HG02763 (cell line): Measurements from ENCODE around the gene PLEKHG5.

ENCODE experiments used
- ATAC-seq: cut with Tn5 transposase; IDR thresholded peaks from one replicate; pipeline ENCODE4 v1.9.1; 2021; ENCODE audit warnings: mild to moderate bottlenecking, moderate library complexity; ENCODE audit not compliant: unreplicated experiment

PLEKHG5 gene

DNA sequence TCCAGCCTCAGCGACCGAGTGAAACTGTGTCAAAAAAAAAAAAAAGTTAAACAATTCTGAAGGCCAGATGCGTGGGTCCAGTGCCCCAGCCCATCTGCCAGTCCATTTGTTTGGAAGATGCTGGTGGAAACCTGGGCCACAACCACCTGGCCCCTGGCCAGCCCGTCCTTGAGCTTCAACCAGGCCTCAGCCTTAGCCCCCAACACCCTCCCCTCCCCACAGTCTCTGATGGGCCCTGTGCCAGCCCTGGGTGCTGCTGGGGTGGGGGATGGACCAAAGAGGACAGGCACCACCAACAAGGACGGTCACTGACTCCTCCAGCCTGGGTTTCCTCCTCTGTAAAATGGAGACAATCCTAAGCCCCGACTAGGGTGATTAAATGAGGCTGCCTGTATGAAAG is 19.6 kb upstream of the PLEKHG5 start:
- no peak for ATAC-seq

DNA sequence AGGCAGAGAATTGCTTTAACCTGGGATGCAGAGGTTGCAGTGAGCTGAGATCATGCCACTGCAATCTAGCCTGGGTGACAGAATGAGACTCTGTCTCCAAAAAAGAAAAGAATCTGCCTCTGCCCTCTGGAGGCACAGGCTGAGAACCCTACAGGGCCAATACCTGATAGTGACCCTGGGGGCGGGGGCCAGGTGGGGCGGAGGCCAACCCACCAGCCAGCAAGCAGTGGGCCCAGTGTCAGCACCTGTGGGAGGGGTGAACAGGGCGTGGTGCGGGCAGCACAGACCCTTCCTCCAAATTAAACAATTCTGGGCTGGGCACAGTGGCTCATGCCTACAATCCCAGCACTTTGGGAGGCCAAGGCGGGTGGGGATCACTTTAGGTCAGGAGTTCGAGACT is 19.0 kb upstream of the PLEKHG5 start:
- no peak for ATAC-seq

DNA sequence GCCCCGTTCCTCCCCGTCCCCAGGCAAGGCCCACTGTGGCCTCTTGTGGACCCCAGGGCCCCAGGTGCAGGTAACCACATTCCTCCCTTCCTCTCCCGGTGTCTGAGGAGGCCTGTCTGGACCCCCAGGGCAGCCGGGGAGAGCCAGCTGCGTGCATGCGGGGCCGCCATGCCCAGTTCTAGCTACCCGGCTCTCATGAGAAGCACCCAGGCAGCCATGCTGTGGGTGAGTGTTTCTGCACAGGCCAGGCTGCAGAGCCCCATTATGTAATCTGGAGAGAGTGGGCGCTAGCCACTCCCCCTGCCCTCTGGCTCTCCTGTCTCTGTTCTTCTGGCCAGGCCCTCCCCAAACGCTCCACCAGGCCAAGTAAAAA is 18.4 kb upstream of the PLEKHG5 start:
- no peak for ATAC-seq

DNA sequence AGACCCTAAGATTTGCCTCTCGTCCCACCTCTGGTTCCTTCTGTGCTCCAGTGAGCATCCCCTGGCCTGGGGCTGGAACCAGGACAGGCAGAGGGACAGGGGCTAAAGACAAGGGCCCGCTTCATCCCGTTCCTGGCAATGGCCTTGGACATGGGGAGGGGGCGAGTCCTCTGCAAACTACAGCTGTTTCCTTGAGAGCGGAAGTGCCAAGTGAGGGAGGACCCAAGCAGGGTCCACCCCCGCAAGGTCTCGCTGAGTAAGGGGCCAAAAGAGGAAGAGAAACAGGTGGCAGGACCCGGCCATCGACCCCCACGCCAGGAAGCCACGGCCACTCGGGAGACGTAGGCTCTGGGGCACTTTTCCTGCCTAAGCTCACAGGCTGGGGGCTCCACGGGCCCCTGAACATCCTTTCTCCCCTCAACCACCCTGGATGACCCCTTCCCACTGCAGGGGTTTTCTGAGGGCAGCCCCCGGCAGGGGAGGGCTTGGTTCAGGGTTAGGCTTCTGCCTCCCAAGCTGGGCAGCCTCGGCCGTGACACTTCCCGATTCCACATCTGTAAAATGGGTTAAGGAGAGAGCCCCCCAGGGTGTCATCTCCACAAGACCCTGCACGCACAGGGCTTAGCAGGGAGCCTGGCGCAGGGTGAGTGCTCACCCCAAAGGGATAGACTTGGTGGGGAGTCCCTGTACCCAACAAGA is 17.9 kb upstream of the PLEKHG5 start:
- no peak for ATAC-seq

DNA sequence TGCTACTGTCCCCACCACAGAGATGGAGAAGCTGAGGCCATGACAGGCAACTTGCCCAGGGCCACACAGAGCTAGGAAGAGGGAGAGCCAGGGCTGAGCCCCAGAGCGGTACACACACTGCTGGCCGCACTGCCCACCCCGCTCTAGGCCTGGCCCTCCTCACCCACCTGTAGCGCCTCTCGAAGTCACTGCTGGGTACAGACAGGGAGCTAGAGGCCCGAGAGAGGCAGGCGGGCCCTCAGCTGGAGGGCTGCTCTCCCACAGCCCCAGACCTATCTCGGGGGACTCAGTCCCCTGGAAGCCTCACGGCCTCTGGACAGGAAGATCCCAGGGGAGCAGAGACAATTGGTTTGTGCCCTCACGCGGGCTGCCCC is 17.3 kb upstream of the PLEKHG5 start:
- no peak for ATAC-seq

DNA sequence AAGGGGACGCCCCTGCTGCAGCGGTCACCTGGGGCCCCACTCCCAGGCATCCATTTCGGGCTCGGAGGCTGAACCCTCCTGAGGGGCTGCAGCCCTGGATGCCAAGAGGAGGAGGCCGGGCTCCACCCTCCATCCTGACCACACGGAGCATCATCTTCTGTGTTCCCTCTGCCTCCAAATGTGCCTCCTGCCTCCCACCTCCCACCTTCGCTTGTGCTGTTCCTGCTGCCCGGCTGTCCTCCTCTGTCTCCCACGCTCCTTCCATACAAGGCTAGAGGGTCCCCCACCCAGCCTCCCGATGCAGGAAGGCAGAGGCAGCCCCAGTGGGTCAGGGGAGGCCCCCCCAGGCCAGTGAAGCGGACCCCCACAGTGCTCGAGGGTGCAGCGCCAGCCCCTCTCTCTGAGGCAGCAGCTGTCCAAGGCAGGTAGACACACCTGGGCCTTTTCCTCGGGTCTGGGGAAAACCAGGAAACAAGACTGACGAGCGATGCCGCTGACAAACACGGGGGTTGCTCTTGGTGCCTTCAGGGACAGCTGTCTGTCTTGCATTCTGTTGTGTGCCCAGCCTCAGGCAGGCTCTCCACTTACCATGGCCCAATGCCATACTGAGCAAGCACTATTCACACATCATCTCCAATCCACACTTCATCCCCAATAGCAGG is 16.8 kb upstream of the PLEKHG5 start:
- no peak for ATAC-seq

DNA sequence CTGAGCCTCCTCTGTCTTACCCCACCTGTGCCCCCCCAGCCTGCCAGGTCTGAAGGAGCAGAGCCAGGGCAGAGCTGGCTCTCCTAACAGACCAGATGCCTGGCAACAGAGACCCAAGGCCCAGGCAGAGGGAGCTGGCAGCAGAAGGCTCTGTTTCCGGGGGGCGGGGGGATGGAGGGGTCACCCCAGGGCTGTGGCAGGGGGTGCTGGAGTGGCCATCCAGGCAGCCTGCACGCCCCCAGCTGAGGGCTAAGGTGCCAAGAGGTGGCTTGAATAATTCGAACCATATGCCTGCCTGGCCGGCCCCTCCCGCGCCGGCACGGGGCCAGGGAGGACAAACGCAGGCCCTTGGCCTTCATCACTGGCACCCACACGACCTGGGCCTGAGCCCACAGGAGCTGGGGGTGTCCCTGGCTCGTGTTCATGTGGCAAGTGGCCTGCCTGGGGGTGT is 16.0 kb upstream of the PLEKHG5 start:
- no peak for ATAC-seq

DNA sequence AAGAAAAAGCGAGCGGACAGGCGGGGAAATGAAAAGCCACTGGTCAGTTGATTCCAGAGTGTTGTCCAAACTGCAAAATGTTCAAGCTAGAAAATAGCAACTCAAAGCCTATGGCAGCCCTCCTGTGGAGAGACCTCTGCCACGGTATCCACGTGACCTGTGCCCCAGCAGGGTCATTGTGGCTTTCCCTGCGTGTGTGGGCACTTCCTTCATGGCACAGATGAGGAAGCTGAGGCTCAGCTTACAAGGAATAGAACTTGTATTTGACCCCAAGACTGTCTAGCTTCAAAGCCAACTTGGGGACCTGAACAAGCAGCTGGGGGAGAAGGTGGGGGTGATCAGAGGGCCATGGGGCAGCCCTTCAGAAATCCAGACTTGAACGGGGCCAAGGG is 15.6 kb upstream of the PLEKHG5 start:
- ATAC-seq: no peak

GRCh38 chr1:6506210-6507036 is 15.0 kb upstream of the PLEKHG5 start:
- no peak for ATAC-seq

- no peak for ATAC-seq
These were observed 14.1 kb upstream of the PLEKHG5 start for GRCh38 chr1:6505367-6506209.

GRCh38 chr1:6504887-6505286 is 13.4 kb upstream of the PLEKHG5 start:
- ATAC-seq: no peak

DNA sequence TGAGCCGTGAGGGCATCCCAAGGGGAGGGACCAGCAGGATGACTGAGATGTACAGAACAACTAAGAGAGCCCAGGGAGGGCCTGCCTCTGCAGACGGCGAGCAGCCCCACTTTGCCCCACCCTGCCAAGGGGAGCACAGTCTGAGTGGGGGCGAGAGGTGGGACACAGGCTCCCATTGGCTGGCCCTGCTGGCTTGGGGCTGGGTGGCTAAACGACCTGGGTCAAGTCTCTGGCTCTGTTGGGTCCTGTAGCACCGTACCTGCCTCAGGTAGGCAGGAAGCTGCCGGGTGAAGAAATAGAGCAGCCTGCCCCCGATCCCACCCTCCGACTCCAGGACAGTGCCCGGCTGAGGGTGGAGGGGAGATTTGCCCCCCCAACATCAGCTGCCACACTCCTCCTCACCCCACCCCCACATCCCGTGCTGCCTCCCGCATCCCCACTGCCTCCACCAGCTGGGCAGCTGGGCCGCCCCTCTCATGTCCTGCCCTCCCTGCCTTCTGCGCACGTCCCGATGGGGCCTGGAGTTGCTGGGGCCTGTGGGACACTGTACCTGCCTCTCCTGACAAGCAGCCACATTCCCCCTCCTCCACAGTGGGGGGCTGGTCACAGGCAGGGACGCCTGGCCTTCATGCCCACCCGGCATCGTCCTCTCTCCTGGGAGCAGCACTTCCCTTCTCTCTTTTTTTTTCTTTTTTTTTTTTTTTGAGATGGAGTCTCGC is 12.6 kb upstream of the PLEKHG5 start:
- no peak for ATAC-seq

DNA sequence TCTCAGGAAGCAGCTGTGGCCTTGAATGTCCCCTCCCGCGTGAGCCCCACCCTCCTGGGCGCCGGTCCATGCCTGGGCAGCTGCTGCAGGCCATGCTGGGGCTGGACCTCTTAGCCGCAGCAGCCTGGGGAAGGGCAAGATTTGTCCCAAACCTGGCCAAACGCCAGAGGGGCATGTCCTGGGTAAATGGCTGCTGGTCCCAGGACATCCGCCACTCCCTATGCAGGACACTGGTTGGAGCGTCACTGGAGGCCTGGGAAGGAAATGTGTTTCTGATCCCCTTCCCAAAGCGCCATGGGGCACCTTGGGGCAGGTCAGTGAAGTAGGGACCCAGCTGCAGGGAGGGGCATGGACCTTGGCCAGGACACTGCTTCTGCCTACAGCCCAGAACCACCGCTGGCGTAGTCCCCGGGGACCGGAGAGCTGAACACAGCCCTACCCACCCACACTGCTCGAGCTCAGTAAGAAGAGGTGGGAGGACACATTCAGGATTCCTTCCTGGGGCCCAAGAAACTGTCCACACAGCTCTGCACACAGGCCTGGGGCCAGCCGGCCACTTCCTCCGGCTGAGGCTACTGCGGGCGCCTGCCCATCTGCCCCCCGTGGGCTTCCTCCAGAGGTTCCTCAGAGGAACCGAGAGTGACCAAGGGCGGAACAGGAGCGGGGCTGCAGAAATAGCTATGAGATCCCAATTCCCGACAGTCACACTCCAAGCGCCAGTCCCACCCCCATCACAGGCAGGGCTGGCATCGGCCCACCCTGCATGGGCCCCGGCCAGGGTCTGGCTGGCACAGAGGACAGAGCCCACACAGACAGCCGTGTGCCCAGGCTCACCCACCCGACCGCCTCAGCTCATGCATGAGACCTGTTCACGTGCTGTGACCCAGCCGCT is 10.8 kb upstream of the PLEKHG5 start:
- no peak for ATAC-seq

GRCh38 chr1:6501279-6501813 is 9.9 kb upstream of the PLEKHG5 start:
- ATAC-seq: no peak

- no peak for ATAC-seq
These were observed 9.2 kb upstream of the PLEKHG5 start for GRCh38 chr1:6500544-6501278.

DNA sequence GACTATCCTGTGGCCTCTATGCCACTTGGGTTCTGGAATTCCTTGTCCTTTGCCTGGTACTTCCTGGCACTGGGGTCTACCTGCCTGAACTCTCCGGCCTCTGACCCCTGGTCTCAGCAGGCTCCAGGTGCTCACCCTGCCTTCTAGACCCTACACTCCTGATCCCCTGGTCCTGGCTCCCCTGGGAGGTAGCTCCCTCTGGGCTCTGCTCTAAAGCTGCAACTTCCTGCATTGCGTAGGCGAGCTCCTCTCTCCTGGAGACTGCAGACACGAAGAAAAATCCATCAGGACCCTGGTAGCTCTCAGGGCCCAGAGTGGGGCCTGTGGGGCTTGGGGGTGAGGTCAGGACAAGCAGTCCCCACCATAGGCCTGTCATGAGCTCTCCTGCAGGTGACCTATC is 7.8 kb upstream of the PLEKHG5 start:
- ATAC-seq: no peak

DNA sequence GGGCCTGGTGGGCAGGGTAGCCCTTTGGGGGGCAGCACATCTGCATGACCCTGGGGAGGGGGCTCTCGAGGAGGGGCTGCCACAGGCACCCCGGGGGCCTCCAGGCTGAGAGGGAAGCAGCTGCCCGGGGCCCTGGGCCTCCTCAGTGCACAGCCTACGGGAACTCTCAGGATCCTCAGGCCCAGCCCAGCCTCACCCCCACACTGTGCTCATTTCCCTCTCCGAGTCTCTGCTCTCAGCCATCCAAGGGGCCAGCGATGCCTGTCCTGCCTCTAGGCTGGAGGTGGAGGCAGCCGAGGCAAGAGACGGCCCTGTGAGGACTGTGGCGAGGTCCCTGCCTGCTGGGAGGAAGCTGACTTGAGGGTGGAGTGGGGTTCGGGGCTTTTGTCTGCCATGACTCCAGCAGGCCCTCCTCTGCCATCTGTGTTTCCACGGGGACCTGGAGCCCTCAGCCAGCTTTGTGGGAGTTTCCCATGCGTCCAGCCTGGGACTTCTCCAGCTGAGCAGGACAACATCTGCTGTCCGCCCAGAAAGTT is 7.2 kb upstream of the PLEKHG5 start:
- no peak for ATAC-seq

- no peak for ATAC-seq
These were observed 6.6 kb upstream of the PLEKHG5 start for GRCh38 chr1:6497867-6498575.
